ENCODE data around the gene CFAP46.
"Not testable (repeated sequence)": the region's sequence is repeated elsewhere in the genome, so short reads cannot be mapped to it uniquely, and the experiment has no call there.

The CFAP46 gene

GRCh38 chr10:132860532-132860931 is 81.8 kb downstream of the CFAP46 start:
- no peak for DNase-seq

- DNase-seq, result no peak
Measured at GRCh38 chr10:132859084-132859855, 83.1 kb downstream of the CFAP46 start.

- no peak for DNase-seq
Measured at GRCh38 chr10:132858121-132859081, 84.0 kb downstream of the CFAP46 start.

DNA sequence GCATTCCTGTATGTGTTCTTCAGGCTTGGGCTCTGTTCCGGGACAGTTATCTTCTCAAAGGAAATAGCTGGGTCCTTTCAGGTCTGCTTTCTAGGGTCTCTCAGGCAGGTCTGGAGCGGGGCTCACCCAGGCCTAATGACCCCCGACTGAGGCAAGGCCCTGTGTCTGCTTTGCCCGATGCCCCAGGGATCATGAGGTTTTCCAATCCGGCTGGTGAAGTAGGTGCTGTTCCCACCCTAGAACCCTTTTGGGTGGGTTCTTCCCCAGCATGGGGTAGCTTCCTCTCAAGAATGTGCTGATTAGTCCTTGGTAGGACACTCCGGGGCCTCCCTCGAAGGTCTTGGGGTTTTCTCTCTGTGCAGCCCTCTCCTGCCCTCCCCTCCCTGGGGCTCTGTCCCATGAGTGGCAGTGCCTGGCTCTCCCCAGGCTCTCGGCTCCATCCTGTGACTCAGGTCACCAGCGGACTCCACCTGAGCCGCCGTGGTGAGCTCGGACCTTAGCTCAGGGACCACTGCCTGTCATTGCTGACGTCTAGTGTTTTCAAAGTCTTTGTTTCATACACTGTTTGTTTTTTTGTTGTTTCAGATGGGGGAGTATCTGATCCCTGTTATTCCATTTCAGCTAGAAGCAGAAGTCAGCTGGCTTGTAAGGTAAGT is 85.4 kb downstream of the CFAP46 start:
- no peak for DNase-seq

DNA sequence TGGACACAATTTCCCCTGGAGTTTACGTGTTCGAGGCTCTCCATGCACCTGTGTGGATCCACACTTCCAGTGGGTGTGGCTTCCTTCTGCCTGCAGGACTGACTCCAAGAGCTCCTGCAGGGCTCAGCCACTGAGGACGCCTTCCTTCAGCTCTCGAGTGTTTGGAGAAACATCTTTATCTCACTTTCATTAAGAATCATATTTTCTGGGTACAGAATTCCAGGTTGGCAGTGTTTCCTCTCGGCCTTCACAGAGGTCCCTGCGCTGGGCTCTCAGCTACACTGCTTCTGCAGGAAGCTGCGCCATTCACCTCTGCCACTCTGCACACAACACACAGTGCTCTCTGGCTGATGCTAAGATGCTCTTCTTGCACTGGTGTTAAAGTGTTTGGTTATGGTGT is 86.5 kb downstream of the CFAP46 start:
- no peak for DNase-seq

GRCh38 chr10:132851451-132851850 is 90.9 kb downstream of the CFAP46 start:
- no peak for DNase-seq

- DNase-seq, result no peak
Measured at GRCh38 chr10:132850896-132851295, 91.5 kb downstream of the CFAP46 start.

GRCh38 chr10:132850246-132850645 is 92.1 kb downstream of the CFAP46 start:
- no peak for DNase-seq

DNA sequence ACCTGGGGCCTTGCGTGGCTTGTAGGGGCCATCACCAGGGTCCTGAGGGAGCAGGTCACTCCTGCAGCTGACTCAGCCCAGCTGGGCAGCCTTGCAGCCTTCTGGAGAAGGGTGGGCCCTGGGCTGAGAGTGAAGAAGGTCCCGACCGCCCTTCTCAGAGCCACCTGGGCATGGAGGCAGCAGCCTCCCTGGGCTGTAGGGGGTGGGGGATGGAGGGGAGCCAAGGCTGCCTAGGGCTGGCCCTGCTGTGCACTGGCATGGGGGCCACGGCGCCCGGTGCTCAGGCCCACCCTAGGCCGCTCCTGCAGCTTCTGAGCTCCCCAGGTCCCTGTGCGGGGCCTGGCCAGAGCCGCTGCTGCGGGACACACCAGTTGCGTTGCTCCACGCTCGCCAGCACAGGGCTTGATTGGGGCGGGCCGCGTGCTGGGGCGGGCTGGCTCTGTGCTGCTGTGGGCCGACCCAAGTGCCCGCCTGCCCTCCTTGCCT is 92.8 kb downstream of the CFAP46 start:
- no peak for DNase-seq

GRCh38 chr10:132848951-132849545 is 93.3 kb downstream of the CFAP46 start:
- no peak for DNase-seq

- DNase-seq, result no peak
Measured at GRCh38 chr10:132848291-132848701, 94.1 kb downstream of the CFAP46 start.

- DNase-seq, result no peak
Measured at GRCh38 chr10:132847856-132848255, 94.5 kb downstream of the CFAP46 start.

DNA sequence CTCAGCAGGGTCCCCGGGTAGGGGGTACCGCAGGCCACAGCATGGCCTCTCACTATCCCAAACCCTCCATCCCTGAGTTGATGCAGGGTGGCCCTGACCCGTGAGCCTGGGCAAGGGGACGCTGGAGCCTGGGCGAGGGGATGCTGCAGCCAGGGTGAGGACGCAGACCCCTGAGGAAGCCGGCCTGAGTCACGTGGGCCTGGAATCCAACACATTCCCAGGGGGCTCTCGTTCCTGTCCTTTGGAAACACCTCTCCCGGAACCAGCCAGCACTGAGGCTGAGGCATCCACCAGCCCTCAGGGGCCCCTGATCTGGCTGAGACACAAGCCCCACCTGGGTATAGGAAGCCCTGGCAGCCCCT is 95.0 kb downstream of the CFAP46 start:
- DNase-seq, result no peak

DNA sequence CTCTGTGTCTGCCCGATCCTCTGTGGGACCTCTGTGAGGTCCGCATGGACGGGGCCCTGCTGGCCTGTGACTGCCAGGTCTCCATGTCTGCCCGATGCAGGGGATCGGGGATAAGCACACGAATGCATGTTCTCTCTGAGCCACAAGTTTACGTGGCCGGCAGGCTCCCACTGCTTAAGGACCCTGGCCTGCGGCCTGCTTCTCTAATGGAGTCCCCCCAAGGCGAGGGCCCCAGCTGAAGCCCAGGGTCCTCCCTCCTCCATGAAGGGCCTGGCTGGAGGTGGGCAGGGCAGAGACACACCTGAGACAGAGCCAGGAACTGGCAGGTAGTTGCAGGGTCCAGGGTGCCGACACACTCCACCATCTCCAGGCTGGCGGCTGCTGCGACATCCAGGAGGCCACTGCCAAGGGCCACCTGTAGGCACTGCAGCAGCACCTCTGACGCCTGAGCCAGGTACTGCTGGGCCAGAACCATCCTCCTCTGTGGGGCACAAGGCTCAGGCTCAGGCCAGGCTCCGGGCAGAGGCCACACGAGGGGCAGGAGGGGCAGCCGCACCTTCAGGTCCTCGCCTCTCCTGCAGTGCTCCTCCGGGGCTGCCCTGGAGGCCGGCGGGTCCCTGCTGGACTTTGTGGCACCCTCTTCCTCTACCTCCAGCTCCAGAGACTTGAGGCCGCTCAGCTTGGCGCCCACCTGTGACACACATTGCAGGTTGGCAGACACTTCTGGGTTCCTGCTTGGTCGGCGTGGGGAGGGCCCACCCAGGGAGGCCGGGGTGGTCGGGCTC is 95.5 kb downstream of the CFAP46 start:
- no peak for DNase-seq

DNA sequence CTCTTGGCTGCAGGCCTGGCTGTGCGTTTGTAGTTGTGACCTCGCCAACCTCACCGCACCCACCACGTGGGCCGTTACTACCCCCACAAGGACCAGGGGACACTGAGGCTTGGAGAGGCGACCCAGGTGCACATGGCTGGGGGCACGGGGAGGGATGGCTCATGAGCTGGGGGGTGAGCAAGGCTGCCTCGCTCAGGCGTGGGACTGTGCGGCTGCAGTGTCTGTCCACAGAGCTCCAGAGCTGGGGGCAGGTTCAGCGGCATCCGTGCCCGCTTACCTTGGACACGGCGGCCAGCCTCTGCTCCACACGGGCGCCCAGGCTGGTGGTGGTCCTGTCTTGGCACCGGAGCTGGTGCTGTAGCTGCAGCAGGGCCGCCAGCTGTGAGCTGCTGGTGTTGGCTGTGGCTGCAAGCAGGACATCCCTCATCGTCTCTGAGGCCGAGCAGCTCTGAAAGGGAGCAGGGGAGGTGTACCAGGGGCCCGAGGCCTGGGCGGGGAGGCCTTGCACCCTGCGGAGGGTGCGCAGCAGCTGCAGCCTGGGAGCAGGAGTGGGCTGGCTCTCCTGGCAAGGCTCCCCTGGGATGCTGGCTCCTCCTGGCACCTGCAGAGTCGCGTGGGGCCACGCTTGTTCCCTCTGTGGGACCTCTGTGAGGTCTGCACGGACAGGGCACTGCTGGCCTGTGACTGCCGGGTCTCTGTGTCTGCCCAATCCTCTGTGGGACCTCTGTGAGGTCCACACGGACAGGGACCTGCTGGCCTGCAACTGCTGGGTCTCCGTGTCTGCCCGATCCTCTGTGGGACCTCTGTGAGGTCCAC is 96.4 kb downstream of the CFAP46 start:
- no peak for DNase-seq

GRCh38 chr10:132845041-132845551 is 97.3 kb downstream of the CFAP46 start:
- DNase-seq, result no peak

- no peak for DNase-seq
Measured at GRCh38 chr10:132844069-132844809, 98.1 kb downstream of the CFAP46 start.

DNA sequence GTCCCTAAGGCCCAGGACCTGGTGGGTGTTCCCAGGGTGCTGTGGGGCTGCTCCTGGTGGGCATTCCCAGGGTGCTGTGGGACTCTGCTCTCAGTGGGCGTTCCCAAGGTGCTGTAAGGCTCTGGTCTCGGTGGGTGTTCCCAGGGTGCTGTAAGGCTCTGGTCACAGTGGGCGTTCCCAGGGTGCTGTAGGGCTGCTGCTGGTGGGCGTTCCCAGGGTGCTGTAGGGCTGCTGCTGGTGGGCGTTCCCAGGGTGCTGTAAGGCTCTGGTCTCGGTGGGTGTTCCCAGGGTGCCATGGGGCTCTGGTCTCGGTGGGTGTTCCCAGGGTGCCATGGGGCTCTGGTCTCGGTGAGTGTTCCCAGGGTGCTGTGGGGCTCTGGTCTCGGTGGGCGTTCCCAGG is 99.1 kb downstream of the CFAP46 start:
- DNase-seq, result not testable (repeated sequence)

- DNase-seq, result no peak
Measured at GRCh38 chr10:132842397-132842796, 100.0 kb downstream of the CFAP46 start.

DNA sequence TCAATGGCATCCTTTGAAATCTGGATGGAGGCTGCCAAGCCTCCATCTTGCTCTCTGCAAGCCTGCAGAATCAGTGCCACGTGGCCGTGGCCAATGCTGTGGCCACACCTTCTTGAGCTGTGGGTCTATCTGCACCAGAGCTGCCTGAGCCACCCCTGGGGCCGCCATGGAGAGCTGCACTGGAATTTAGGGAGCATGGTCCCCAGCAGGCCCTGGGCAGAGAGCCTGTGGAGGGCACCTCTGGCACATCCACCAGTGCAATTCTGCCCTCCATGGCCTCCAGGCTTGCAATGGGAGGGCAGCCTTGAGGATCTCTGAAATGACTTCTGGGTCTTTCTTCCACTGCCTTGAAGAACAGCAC is 100.8 kb downstream of the CFAP46 start:
- DNase-seq, result no peak

Data from NCI-H82 (cell line).